Neural progenitor cell (in vitro differentiated cells): ENCODE data around the gene SNX10. TPM values are rescaled to one million over a fixed set of nuclear protein-coding genes. Genes with fewer than 3 reads are reported as not detected.

Source experiments
- DNase-seq: peaks from one replicate; pipeline ENCODE4 v3.0.0-alpha.2; 2016; ENCODE audit warnings: low spot score
- H2AFZ ChIP-seq: fragments of 200-600 bp; sonication (generic); replicated peaks from 2 replicates; pipeline ENCODE4 v1.6.1; 2016; ENCODE audit warnings: antibody characterized with exemption
- H3F3A ChIP-seq: fragments of 200-600 bp; sonication (generic); 2 replicates; pipeline ENCODE4 v1.6.1; 2016; ENCODE audit warnings: antibody characterized with exemption, low read depth
- H3K27ac ChIP-seq: fragments of 200-600 bp; sonication (generic); 2 replicates; pipeline ENCODE4 v1.5.1; 2016; ENCODE audit warnings: mild to moderate bottlenecking
- H3K27me3 ChIP-seq: fragments of 200-600 bp; sonication (generic); 2 replicates; pipeline ENCODE4 v1.6.1; 2016; ENCODE audit warnings: mild to moderate bottlenecking, moderate library complexity
- H3K36me3 ChIP-seq: fragments of 200-600 bp; sonication (generic); 2 replicates; pipeline ENCODE4 v1.5.1; 2016
- H3K4me1 ChIP-seq: fragments of 200-600 bp; sonication (generic); 2 replicates; pipeline ENCODE4 v1.6.1; 2016; ENCODE audit warnings: mixed run types
- H3K4me2 ChIP-seq: fragments of 200-600 bp; sonication (generic); 2 replicates; pipeline ENCODE4 v1.6.1; 2016
- H3K4me3 ChIP-seq: fragments of 200-600 bp; sonication (generic); 2 replicates; pipeline ENCODE4 v1.5.1; 2016
- H3K79me2 ChIP-seq: fragments of 200-600 bp; sonication (generic); 2 replicates; pipeline ENCODE4 v1.6.1; 2016; ENCODE audit warnings: low read depth
- H3K9ac ChIP-seq: fragments of 200-600 bp; sonication (generic); 2 replicates; pipeline ENCODE4 v1.6.1; 2016
- H3K9me3 ChIP-seq: fragments of 200-600 bp; sonication (generic); 2 replicates; pipeline ENCODE4 v1.5.1; 2016; ENCODE audit warnings: low read depth
- H4K20me1 ChIP-seq: fragments of 200-600 bp; sonication (generic); 2 replicates; pipeline ENCODE4 v1.6.1; 2016; ENCODE audit warnings: low read depth
- H3K27ac Mint-ChIP-seq: 3 replicates; pipeline ENCODE4 v1.8.0; 2021; ENCODE audit warnings: mixed read lengths
- H3K27me3 Mint-ChIP-seq: 2 replicates; pipeline ENCODE4 v1.8.0; 2022; ENCODE audit warnings: low read depth, mild to moderate bottlenecking, inconsistent platforms, moderate library complexity, mixed read lengths; ENCODE audit not compliant: insufficient read depth
- H3K36me3 Mint-ChIP-seq: 3 replicates; pipeline ENCODE4 v1.8.0; 2021; ENCODE audit warnings: mixed read lengths
- H3K4me1 Mint-ChIP-seq: 3 replicates; pipeline ENCODE4 v1.8.0; 2021; ENCODE audit warnings: mixed read lengths
- H3K4me3 Mint-ChIP-seq: 3 replicates; pipeline ENCODE4 v1.8.0; 2021; ENCODE audit warnings: mild to moderate bottlenecking, moderate library complexity, mixed read lengths
- H3K9me3 Mint-ChIP-seq: 3 replicates; pipeline ENCODE4 v1.8.0; 2020; ENCODE audit warnings: mixed read lengths
- EZH2 ChIP-seq: fragments of 200-600 bp; sonication (generic); IDR thresholded peaks from 2 replicates; pipeline ENCODE4 v1.6.1; 2017; ENCODE audit warnings: antibody characterized with exemption, mild to moderate bottlenecking, moderate library complexity
- EZH2phosphoT487 ChIP-seq: fragments of 200-600 bp; sonication (generic); IDR thresholded peaks from 2 replicates; pipeline ENCODE4 v1.6.1; 2017; ENCODE audit warnings: antibody characterized with exemption
- total RNA-seq: library from RNA; depleted of rRNA; stranded (reverse); fragments of >200 nt; gene quantifications from 2 replicates; pipeline ENCODE4 v1.2.3, GENCODE V29; 2015; ENCODE audit warnings: low replicate concordance
- TF ChIP-seq, protein P1 (sequence below): fragments of 200-600 bp; sonication (generic); IDR thresholded peaks from 2 replicates; pipeline ENCODE4 v1.5.1; 2017; ENCODE audit warnings: antibody characterized with exemption, mild to moderate bottlenecking

The SNX10 gene
- total RNA-seq, 1 donor from 2014 or later, result 29.6 TPM

DNA sequence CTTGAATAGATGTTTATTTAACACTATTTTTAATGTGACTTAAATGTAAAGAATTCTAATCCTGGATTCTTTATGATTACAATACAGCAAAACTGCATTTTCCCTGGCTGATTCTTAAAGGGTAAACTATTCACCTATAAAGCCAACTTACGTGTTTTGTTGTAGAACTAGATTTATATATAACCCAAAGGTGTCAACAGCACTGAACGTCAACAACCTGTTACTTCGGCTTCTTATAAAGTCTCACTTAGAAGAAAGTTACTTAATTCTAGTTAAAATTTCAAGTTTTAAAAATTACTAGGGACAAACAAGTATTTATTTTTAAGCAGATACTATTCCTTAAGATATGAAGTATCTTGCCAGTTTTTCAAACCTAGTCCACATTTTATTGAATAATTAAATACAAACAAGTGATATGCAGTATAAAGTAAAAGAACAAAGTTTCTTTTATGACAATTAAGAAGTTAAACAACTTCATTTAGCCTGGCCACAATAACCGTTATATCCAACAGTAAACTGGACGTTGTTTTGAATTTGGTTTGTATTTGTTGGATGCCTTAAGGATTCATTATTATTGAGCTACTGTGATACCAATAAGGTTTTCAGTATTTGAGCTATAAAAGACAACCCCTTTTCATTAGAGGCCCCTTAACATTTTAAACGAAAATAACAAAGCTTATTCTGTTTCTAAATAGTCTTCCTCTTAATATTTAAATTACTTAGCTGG is 83.1 kb downstream of the SNX10 start:
- H4K20me1 ChIP-seq, result no peaks in the 10 kb centered on the region
- no peaks in the 10 kb centered on the region for H3K79me2 ChIP-seq
- H3K36me3 ChIP-seq, result no peaks in the 10 kb centered on the region
- no peak overlapping the region for H2AFZ ChIP-seq
- Mint-ChIP-seq H3K27ac (no peak overlapping the region), H3K27me3 (no peaks in the 10 kb centered on the region), H3K4me3 (peak overlapping the region; percentile 95), H3K4me1 (peaks cover 41% of the 10 kb centered on the region), H3K36me3 (peaks cover 4% of the 10 kb centered on the region), H3K9me3 (no peaks in the 10 kb centered on the region)
- peaks cover 14% of the 10 kb centered on the region for H3K4me1 ChIP-seq
- peak overlapping the region; percentile 68 for H3K4me3 ChIP-seq
- no peaks in the 10 kb centered on the region for H3K9me3 ChIP-seq
- H3K4me2 ChIP-seq, result peak overlapping the region; percentile 85
- DNase-seq, result no peak
- no peak overlapping the region for H3K9ac ChIP-seq
- no peak overlapping the region for H3K27ac ChIP-seq
- H3K27me3 ChIP-seq, result peaks cover 23% of the 10 kb centered on the region
- H3F3A ChIP-seq, result peaks cover 19% of the 10 kb centered on the region
- TF ChIP-seq EZH2phosphoT487, result no peak
- no peak for TF ChIP-seq EZH2
- TF ChIP-seq, protein P1, sequence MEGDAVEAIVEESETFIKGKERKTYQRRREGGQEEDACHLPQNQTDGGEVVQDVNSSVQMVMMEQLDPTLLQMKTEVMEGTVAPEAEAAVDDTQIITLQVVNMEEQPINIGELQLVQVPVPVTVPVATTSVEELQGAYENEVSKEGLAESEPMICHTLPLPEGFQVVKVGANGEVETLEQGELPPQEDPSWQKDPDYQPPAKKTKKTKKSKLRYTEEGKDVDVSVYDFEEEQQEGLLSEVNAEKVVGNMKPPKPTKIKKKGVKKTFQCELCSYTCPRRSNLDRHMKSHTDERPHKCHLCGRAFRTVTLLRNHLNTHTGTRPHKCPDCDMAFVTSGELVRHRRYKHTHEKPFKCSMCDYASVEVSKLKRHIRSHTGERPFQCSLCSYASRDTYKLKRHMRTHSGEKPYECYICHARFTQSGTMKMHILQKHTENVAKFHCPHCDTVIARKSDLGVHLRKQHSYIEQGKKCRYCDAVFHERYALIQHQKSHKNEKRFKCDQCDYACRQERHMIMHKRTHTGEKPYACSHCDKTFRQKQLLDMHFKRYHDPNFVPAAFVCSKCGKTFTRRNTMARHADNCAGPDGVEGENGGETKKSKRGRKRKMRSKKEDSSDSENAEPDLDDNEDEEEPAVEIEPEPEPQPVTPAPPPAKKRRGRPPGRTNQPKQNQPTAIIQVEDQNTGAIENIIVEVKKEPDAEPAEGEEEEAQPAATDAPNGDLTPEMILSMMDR, result no peak

DNA sequence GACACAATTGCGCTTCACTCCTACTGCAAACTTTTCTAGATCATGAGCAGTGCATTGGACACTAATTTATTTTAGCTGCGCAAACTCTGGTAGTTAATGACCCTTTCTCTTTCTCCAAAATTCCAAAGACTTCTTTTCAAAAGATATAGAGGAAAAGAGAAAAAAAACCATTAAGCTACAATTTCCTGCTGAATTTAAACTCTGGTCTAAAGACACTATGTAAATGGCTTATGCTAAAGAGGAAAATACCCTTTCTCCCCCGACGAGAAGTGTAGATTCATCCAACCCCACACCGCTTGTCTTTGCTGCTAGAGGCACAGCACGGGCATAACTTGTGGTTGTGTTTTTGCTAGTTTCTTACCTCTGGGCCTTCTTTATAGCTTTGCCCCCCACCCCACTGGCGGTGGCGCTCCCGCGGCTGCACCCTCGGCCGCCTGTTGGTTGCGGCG is 84.1 kb downstream of the SNX10 start:
- no peaks in the 10 kb centered on the region for H4K20me1 ChIP-seq
- H3K9me3 Mint-ChIP-seq, result no peaks in the 10 kb centered on the region
- TF ChIP-seq, protein P1, result no peak
- no peak for TF ChIP-seq EZH2
- peak; percentile 18 for TF ChIP-seq EZH2phosphoT487
- H3K4me1 ChIP-seq, result peaks cover 14% of the 10 kb centered on the region
- H3K4me1 Mint-ChIP-seq, result peaks cover 39% of the 10 kb centered on the region
- H3K27ac Mint-ChIP-seq, result peak overlapping the region; percentile 95
- H2AFZ ChIP-seq, result peak overlapping the region; percentile 21
- H3K9ac ChIP-seq, result no peak overlapping the region
- H3K4me2 ChIP-seq, result peak overlapping the region; percentile 85
- H3K4me3 Mint-ChIP-seq, result peak overlapping the region; percentile 95
- no peaks in the 10 kb centered on the region for H3K79me2 ChIP-seq
- no peak overlapping the region for H3K27ac ChIP-seq
- H3K36me3 Mint-ChIP-seq, result peaks cover 4% of the 10 kb centered on the region
- H3F3A ChIP-seq, result peaks cover 10% of the 10 kb centered on the region
- peak overlapping the region; percentile 68 for H3K4me3 ChIP-seq
- peak; percentile 4 for DNase-seq
- peaks cover 23% of the 10 kb centered on the region for H3K27me3 ChIP-seq
- H3K27me3 Mint-ChIP-seq, result no peaks in the 10 kb centered on the region
- no peaks in the 10 kb centered on the region for H3K9me3 ChIP-seq
- no peaks in the 10 kb centered on the region for H3K36me3 ChIP-seq

DNA sequence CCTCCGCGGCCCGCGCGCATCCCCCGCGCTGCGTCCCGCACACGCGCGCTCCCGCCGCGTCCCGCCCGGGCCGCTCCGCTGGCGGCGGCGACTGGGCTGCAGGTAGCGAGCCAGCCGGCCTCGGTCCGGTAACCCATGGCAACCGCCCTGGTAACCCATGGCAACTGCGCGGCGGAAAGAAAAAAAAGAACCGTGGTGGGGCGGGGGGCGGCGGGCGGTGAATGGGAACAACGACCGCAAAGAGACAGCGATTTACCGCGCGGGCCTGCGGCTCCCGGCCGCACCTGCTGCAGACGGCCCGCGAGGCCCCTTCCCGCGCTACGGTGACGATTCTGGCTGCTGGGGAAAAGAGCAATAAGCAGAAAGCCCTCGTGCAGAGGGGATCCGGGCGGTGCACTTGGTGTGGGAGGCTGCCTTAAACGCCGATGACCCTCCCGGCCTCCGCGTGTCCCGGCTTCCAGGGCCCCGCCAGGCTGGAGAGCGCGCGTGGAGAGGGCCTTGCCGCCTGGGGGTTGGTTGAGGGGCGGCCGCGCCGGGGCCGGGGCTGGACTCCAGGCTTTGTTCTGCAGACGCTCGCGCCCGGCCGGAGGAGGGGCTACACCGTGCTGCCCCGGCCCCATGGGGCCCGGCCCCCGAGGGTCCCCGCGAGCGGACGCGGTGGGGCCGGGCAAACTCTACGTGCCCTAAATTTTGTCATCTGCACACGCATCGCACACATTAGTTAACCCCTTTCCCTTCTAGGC is 84.7 kb downstream of the SNX10 start:
- H3K4me3 ChIP-seq, result peak overlapping the region; percentile 68
- H3K4me1 ChIP-seq, result peaks cover 14% of the 10 kb centered on the region
- H2AFZ ChIP-seq, result peak overlapping the region; percentile 93
- H3K9ac ChIP-seq, result no peak overlapping the region
- H3K4me3 Mint-ChIP-seq, result peak overlapping the region; percentile 95
- peaks cover 39% of the 10 kb centered on the region for H3K4me1 Mint-ChIP-seq
- H3K27ac ChIP-seq, result no peak overlapping the region
- H3K4me2 ChIP-seq, result peak overlapping the region; percentile 85
- peak overlapping the region; percentile 99 for H3K27ac Mint-ChIP-seq
- no peaks in the 10 kb centered on the region for H3K9me3 ChIP-seq
- DNase-seq, result peak; percentile 90
- H3K9me3 Mint-ChIP-seq, result no peaks in the 10 kb centered on the region
- no peaks in the 10 kb centered on the region for H3K36me3 ChIP-seq
- no peaks in the 10 kb centered on the region for H3K27me3 Mint-ChIP-seq
- no peaks in the 10 kb centered on the region for H3K79me2 ChIP-seq
- H3F3A ChIP-seq, result peaks cover 10% of the 10 kb centered on the region
- TF ChIP-seq EZH2phosphoT487 (peak; percentile 14), EZH2 (no peak)
- H3K36me3 Mint-ChIP-seq, result peaks cover 4% of the 10 kb centered on the region
- H3K27me3 ChIP-seq, result peaks cover 23% of the 10 kb centered on the region
- H4K20me1 ChIP-seq, result no peaks in the 10 kb centered on the region
